Measurements from ENCODE around the gene FGF21.

The FGF21 gene

GRCh38 chr19:48794291-48794690 lies 39.0 kb downstream of the FGF21 start:
- FAIRE-seq: no peak

GRCh38 chr19:48795055-48795684 lies 39.8 kb downstream of the FGF21 start:
- peak; percentile 93 for FAIRE-seq

- no peak for FAIRE-seq
Observed at GRCh38 chr19:48795685-48796070, 40.4 kb downstream of the FGF21 start.

- FAIRE-seq: no peak
Observed at GRCh38 chr19:48796298-48797083, 41.2 kb downstream of the FGF21 start.

GRCh38 chr19:48797103-48797502 lies 41.8 kb downstream of the FGF21 start:
- no peak for FAIRE-seq

- FAIRE-seq: no peak
Observed at GRCh38 chr19:48798937-48799336, 43.6 kb downstream of the FGF21 start.

- FAIRE-seq: no peak
Observed at GRCh38 chr19:48799358-48800300, 44.3 kb downstream of the FGF21 start.

- FAIRE-seq: no peak
Observed at GRCh38 chr19:48802623-48803022, 47.3 kb downstream of the FGF21 start.

GRCh38 chr19:48804496-48804895 lies 49.2 kb downstream of the FGF21 start:
- FAIRE-seq: no peak

GRCh38 chr19:48805452-48805851 lies 50.1 kb downstream of the FGF21 start:
- no peak for FAIRE-seq

- FAIRE-seq: no peak
Observed at GRCh38 chr19:48806518-48806817, 51.1 kb downstream of the FGF21 start.

GRCh38 chr19:48806818-48807589 lies 51.7 kb downstream of the FGF21 start:
- no peak for FAIRE-seq

GRCh38 chr19:48807590-48808308 lies 52.4 kb downstream of the FGF21 start:
- FAIRE-seq: no peak

Measured in islet of Langerhans (tissue), 1 donor.